GM19099 (cell line): Measurements from ENCODE around the gene POLE.

Source experiments
- POLR2A ChIP-seq: IDR thresholded peaks from 3 replicates; pipeline ENCODE4 v1.6.1; 2011; ENCODE audit warnings: low read depth; ENCODE audit not compliant: insufficient read length; ENCODE audit errors: extremely low read depth

Gene POLE

DNA sequence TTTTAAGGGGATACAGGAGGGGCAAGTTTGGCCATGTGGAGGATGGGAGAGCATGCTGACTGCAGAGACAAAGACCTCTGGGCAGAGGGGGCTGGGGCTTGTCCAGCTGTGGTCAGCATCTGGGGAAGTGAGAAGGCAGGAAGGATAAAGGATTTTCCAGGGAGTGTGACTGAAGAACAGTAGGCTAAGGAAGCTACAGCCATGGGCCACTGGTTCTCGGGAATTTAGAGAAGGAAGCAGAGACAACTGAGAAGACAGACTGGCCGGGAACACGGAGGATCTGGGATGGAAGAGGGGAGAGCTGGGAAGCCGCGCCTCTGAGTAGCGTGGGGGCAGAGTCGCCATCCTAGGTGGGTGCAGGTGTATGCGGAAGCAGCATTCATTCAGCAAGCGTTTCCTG, 16.5 kb upstream of the POLE start:
- TF ChIP-seq POLR2A = no peak

- no peak for TF ChIP-seq POLR2A
Measured at GRCh38 chr12:132702640-132703039, 15.5 kb upstream of the POLE start.

DNA sequence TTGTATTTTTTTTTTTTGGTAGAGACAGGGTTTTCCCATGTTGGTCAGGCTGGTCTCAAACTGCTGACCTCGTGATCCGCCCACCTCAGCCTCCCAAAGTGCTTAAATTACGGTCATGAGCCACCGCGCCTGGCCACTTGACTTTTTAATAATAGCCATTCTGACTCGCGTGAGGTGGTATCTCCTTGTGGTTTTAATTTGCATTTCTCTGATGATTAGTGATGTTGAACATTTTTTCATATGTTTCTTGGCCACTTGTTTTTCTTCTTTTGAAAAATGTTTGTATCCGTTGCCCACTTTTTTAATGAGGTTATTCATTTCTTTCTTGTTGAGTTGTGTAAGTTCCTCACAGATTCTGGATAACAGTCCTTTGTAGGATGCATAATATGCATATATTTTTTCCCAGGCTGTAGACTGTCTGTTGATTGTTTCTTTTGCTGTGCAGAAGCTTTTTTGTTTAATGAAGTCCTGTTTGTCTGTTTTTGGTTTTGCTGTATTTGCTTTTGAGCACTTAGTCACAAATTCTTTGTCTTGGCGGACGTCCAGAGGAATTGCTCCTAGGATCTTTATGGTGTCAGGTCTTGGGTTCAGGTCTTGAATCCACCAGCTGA, 13.2 kb upstream of the POLE start:
- no peak for TF ChIP-seq POLR2A

- TF ChIP-seq POLR2A = no peak
Measured at GRCh38 chr12:132698341-132698740, 11.2 kb upstream of the POLE start.

DNA sequence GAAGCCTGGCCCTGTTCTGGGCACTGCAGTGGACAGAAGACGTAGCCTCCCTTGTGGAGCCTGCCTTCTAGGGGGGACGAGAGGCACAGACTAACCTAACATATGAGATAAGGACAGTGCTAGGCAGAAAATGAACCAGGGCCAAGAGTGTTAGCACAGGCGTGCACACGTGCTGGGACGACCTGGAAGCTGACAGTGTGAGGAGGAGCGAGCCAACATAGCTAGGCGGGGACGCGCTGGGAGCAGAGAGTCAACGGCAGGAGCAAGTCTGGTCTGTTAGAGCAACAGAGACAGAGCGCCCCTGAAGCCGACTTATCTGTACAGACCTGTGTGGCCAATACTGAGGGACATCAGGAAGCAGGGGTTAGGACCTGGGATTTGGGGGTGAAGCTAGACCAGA, 8.3 kb upstream of the POLE start:
- TF ChIP-seq POLR2A = no peak

DNA sequence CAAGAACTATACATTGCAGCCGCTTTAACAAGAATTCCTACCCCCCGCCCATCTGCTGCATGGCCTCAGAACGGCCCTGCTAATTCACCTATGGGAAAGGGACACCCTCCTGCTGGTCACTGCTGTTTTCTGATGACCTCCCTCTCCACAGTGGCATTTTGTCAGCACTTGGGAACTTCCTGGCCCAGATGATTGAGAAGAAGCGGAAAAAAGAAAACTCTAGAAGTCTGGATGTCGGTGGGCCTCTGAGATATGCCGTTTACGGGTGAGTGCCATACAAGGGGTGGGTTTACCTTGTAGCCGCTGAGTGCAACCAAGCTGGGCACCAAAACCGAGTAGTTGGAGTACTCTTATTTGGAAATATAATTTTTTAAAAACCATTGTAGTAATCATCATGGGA, 3.0 kb upstream of the POLE start:
- TF ChIP-seq POLR2A = no peak

- no peak for TF ChIP-seq POLR2A
Measured at GRCh38 chr12:132689227-132689626, 2.1 kb upstream of the POLE start.

DNA sequence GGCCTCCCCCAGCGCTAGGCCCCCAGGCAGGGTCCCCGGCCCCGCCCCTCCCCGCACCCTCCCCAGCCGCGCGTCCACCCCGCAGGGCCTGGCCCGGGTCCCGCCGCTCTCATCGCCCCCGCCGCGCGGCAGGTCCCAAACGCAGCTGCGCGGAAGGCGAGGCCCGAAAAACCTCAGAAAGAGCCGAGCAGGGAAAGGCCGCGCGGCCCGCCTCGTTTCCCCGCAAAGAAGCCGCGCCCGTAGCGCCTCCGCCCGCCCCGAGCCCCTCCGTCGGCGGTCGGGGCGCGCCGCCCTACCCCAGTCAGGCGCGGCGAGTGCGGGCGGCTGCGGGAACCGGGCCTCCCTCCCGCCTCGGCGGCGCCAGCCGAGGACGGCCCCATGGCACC, 324 bp downstream of the POLE start:
- no peak for TF ChIP-seq POLR2A

DNA sequence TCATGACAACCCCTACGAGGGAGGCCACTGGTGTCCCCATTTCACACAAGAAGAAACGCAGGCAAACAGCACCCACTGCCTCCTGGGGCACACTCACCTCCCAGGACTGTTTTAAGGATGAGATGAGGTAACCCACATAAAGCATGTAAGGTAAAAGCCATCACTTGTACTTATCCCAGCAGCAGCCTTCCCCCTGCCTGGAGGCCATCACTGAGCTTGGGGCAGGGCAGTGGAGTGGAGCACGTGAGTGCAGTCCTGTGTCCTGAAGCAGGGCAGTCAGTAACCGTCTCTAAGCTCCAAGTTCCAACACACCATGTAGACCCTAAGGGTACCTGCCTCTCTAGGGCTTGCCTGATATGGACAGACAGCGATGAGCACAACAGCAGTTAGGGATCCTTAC, 1.7 kb downstream of the POLE start:
- TF ChIP-seq POLR2A = no peak

DNA sequence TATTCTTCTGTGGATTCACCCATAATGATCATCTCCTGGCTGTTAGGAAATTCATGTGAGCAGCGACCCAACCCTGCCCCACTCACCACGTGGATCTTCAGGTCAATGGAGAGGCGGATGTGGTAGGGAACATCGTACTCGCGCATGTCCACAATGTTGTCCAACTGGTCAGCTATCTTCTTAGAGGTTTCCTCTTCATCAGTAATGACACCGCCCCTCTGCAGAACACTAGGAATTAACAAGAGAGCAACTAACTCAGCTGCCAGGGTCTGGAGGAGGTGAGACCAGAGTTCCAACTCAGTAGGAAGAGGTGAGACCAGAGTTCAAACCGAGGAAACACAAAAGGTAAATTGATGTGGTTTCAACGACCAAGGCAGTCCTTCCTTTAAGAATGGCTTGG, 9.7 kb downstream of the POLE start:
- TF ChIP-seq POLR2A = no peak

- no peak for TF ChIP-seq POLR2A
Measured at GRCh38 chr12:132675757-132676432, 11.2 kb downstream of the POLE start.

GRCh38 chr12:132674561-132674960, 12.6 kb downstream of the POLE start:
- no peak for TF ChIP-seq POLR2A

DNA sequence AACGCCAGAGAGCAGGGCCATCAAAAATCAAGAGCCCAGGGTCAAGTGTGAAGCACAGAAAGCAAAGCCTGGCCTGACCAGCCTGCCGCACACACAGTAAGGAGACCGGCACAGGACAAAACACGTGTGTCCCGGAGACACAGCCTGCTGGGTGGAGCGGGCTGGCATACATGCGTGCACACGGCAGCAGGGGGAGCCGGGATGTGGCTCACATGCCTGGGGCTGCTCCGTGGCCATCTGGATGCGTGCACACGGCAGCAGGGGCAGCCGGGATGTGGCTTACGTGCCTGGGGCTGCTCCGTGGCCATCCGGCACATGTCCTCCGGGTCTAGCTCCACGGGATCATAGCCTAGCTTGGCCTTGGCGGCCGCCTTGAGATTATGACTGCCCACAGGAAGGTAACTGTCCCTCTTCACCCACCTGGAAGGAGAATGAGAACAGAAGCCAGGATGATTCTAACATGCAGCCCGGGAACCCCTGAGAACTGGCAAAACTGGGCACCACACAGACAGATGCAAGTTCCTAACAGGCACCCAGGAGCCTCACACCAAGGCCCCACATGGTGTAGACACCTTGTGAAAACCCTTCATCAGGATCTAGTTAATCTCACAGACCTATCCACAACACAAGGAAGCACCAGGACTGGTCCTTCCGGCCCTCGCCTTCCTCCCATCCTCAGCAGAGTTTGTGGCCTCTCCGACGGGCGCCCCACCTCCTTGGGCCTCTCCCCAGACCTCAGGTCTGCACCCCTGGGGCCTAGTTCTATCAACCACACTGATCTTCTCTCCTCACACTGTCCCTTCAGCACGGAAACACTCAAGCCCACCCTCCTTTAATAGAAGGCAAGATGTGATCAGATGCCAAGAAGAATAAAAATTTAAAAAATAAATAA, 13.6 kb downstream of the POLE start:
- TF ChIP-seq POLR2A = no peak

DNA sequence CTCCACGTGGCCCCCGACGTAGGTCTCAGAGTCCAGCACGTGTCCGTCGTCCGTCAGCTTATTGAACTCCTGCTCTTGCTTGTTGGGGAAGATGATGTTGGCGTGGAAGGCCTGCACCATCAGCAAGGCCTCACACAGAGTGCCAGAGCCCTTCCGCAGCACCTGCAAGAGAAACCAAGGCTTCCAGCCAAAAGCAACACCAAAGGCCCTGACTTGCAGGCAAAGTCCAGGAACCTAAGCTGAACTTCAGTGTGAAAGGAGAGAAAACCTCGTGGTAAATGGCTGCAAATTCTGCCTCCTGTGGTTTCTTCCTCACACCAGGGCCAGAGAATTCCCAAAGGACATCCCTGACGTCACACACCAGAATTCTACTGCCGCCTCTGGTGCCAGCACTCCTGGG, 14.5 kb downstream of the POLE start:
- no peak for TF ChIP-seq POLR2A

GRCh38 chr12:132672116-132672515, 15.0 kb downstream of the POLE start:
- no peak for TF ChIP-seq POLR2A
